Measurements from ENCODE around the gene SPINK8.

GRCh38 chr3:48273594-48274211, 59.8 kb downstream of the SPINK8 start:
- TF ChIP-seq CTCF (IDR thresholded peaks at IDR 0.05; ENCODE audit: borderline replicate concordance, extremely low read depth, low read length, poor library complexity, severe bottlenecking) (peak; percentile 89), EZH2 (IDR thresholded peaks at IDR 0.05; ENCODE audit: borderline replicate concordance, low read depth, low read length, severe bottlenecking) (no peak)
